Astrocyte of the cerebellum (primary cell): ENCODE results near the gene LDB2.
A peak's percentile ranks its signal among the peaks of the same experiment; 100 is the strongest.

Experiments
- DNase-seq: peaks from one replicate; pipeline ENCODE4 v3.0.0-alpha.2; 2011; ENCODE audit warnings: low read depth
- H3K4me3 ChIP-seq: 2 replicates; pipeline ENCODE4 v1.5.1; 2011; ENCODE audit warnings: mild to moderate bottlenecking, low read depth, low read length, moderate library complexity
- in situ Hi-C: cut with HindIII; loops from 2 replicates; pipeline ENCODE4 v1.10.0; 2017; ENCODE audit warnings: low sequenced_read_pairs
- TF ChIP-seq, protein P1 (sequence below): IDR thresholded peaks from 2 replicates; pipeline ENCODE4 v1.5.1; 2012; ENCODE audit warnings: low read length, low read depth, moderate library complexity, mild to moderate bottlenecking; ENCODE audit errors: missing control alignments

The LDB2 gene

GRCh38 chr4:16900325-16900724 is 1.9 kb upstream of the LDB2 start:
- in situ Hi-C loops: no loop called here
- no peak for DNase-seq
- TF ChIP-seq, protein P1, sequence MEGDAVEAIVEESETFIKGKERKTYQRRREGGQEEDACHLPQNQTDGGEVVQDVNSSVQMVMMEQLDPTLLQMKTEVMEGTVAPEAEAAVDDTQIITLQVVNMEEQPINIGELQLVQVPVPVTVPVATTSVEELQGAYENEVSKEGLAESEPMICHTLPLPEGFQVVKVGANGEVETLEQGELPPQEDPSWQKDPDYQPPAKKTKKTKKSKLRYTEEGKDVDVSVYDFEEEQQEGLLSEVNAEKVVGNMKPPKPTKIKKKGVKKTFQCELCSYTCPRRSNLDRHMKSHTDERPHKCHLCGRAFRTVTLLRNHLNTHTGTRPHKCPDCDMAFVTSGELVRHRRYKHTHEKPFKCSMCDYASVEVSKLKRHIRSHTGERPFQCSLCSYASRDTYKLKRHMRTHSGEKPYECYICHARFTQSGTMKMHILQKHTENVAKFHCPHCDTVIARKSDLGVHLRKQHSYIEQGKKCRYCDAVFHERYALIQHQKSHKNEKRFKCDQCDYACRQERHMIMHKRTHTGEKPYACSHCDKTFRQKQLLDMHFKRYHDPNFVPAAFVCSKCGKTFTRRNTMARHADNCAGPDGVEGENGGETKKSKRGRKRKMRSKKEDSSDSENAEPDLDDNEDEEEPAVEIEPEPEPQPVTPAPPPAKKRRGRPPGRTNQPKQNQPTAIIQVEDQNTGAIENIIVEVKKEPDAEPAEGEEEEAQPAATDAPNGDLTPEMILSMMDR: no peak

GRCh38 chr4:16896881-16897750 is 1.3 kb downstream of the LDB2 start:
- TF ChIP-seq, protein P1: no peak
- H3K4me3 ChIP-seq: peak overlapping the region; percentile 25
- no peak for DNase-seq
- in situ Hi-C loops: no loop called here

More at GRCh38 chr4:16900325-16900724, 1.9 kb upstream of the LDB2 start:
- H3K4me3 ChIP-seq: no peak overlapping the region

DNA sequence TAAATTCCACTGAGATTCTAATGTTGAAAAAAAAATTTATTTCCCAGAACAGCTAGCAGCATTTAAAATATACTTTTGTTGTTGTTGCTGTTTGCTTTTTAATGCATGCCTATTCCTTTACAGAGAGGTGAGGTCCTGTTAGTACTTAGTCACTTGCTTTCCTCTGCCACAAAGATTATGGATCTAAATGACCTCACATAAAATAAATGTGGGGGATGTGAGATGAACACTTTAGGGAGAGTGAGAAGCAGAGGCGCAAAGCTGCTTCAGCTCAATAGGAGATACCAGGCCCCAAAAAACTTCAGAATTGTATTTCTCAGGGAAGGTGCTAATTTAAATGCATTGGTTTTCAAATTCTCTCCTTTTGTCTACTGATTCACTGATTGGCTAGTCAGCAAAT is 4.0 kb downstream of the LDB2 start:
- in situ Hi-C loops: no loop called here
- TF ChIP-seq, protein P1: no peak
- H3K4me3 ChIP-seq: no peak overlapping the region
- DNase-seq: no peak

GRCh38 chr4:16893141-16893651 is 5.2 kb downstream of the LDB2 start:
- TF ChIP-seq, protein P1: no peak
- DNase-seq: no peak
- peak overlapping the region; percentile 6 for H3K4me3 ChIP-seq
- in situ Hi-C loops: no loop called here

DNA sequence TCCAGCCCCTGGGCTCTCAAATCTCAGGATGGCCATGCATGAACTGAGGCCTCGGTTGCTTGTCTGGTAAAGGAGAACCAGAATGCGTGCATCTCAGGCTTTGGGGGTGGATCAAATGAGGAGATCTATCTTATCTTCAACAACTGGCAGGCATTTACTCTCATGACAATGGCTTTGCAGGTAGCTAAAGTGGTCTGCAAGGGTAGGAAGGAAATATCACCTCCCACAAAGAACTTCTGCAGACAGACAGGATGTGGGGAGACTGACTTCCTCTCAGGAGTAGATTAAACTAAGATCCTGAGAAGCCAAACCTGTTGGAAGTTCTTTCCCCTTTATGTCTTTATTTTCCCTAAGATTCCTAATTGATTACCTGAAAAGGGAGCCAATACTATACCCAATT is 7.8 kb downstream of the LDB2 start:
- TF ChIP-seq, protein P1: no peak
- no peak for DNase-seq
- no peak overlapping the region for H3K4me3 ChIP-seq
- in situ Hi-C loops: no loop called here

DNA sequence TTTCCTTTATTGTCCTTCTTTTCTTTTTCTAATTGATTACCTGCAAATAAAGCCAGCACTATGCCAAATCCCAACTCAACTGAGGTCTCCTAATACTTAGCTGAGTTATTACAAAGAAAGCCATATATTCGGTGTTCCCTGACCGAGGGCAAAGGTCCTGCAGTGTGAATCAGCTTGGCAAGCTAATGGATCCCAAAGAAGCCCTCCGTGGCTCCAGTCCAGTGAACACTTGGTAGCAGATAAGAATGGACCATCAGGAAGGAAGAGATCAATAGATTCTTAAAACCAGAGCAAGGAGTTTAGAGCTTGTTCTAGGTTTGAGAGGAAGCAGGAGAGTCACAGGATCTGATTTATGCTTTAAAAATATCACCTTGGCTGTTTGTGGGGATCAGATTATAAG is 8.5 kb downstream of the LDB2 start:
- in situ Hi-C loops: no loop called here
- no peak for DNase-seq
- no peak overlapping the region for H3K4me3 ChIP-seq
- TF ChIP-seq, protein P1: no peak
